HFF-Myc (cell line): ENCODE measurements around the gene DEPP1.

Source experiments
- DNase-seq: peaks from one replicate; pipeline ENCODE4 v3.0.0-alpha.2; 2011; ENCODE audit warnings: low read depth; ENCODE audit errors: extremely low read depth
- H3K4me3 ChIP-seq: replicated peaks from 2 replicates; pipeline ENCODE4 v1.5.1; 2011; ENCODE audit warnings: low read depth, mild to moderate bottlenecking, control low read depth, low read length
- TF ChIP-seq, protein P1 (sequence below): IDR thresholded peaks from 2 replicates; pipeline ENCODE4 v1.5.1; 2012; ENCODE audit warnings: mild to moderate bottlenecking, low read depth, low read length, control low read depth; ENCODE audit errors: missing control alignments

The DEPP1 gene

DNA sequence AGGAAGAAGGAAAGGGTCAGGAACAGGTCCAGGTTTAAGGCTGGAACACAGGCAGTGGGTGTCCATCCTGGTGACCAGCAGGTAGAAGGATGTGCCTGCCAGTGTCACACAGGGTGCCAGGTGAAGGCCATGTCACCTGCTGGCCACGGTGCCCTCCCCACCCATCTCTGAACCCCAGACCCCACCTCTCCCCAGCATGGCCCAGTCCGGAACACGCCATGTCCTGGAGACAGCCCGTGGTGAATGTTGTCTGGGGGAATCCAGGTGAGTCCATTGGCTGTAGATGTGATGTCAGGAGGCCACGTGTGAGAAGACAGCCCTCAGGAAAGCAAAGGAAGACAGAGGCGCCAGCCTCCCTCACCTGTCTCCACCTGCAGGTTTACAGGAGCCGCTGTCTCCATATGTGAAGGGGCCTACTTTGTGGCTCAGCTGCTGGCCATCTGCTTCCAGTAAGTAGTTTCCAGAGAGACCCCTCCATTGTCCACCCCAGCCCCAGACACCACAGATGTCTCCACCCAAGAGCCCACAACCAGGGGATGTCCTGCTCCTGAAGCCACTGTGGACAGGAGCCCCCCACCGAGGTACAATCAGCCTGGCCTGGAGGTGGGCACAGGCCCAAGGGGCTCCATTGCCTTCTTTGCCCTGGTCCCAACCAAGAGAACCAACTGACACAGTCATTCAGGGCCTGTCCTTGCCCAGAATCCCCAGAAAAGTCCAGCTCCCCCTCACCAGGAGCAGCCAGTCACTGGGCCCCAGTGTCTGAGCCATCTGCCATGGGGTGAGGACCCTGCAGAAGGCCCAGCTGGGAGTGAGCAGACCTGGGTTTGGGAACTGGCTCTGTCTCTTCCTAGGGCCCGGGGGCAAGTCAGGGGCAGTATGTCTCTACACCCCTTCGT, 46.7 kb downstream of the DEPP1 start:
- no peak overlapping the region for H3K4me3 ChIP-seq
- TF ChIP-seq, protein P1, sequence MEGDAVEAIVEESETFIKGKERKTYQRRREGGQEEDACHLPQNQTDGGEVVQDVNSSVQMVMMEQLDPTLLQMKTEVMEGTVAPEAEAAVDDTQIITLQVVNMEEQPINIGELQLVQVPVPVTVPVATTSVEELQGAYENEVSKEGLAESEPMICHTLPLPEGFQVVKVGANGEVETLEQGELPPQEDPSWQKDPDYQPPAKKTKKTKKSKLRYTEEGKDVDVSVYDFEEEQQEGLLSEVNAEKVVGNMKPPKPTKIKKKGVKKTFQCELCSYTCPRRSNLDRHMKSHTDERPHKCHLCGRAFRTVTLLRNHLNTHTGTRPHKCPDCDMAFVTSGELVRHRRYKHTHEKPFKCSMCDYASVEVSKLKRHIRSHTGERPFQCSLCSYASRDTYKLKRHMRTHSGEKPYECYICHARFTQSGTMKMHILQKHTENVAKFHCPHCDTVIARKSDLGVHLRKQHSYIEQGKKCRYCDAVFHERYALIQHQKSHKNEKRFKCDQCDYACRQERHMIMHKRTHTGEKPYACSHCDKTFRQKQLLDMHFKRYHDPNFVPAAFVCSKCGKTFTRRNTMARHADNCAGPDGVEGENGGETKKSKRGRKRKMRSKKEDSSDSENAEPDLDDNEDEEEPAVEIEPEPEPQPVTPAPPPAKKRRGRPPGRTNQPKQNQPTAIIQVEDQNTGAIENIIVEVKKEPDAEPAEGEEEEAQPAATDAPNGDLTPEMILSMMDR = no peak
- DNase-seq = no peak

DNA sequence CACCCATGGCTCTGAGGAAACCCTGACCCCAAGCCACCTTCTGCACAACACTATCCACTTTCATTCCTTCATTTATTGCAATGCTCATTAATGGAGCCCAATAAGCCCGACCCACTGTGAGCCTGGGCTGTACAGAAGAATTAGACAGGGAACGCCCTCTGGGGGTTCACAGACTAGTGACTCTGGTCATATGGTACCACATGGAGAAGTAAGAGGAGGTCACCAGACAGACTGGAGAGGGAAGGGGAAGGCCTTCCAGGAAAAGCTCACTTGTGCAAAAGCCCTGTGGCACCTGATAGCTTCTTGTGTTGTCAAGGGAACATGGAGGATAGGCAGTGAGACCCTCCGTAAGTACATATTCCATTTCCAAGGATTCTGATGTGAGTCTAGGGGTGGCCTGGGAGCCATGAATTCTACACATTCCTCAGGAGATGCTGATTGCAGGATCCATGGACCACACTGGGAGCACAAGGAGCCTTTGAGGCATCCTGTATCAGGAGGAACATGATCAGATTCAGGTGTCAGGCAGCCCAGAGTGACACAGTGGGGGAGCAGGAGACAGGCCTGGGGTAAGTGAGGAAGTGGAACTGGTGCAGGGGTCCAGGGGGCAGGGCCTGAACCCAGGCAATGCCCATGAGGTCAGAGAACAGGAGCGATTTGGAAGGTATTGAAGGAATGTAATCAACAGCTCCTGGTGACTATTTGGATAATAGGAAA, 47.5 kb downstream of the DEPP1 start:
- no peak overlapping the region for H3K4me3 ChIP-seq
- TF ChIP-seq, protein P1 = no peak
- DNase-seq = no peak

DNA sequence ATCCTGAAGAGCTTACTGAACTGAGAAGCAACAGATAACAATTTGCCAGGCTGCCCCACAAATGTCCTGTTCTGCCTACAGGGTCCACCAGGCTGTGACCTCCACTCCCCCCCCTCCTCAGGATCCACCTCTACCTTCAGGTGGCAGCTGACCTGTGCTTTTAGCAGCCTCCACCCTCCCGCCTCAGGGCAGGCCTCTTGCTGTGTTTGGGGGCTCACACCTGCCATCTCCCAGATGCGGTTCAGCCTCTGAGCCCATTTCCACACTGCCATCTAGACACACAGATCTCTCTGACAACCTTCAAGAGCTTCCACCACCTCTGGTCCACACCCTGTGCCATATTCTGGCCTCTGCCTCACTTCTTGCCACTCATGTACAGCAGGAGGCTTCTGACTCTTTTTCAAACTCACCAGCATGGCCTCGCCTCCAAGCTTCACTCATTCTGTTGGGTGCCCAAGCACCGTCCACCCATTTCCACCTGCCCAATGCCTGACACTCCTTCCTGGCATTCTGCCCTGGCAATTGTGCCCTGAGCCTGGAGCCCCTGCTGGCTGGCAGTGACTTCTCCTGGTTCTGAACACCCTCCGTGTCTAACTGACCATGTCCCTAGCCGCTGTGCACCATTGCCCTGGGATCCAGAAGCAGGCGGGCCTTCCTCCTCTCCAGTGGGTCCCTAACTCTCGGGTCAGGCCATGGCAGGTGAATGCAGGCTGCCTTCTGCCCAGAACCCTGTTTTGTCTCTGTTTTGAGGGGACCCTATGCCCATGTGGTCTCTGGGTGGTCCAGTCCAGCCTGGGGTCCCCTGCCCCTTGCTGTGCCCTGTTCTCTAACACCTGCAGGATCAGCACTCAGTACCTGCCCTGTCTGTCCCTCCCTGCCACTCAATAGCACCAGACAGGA, 49.0 kb downstream of the DEPP1 start:
- TF ChIP-seq, protein P1 = no peak
- no peak overlapping the region for H3K4me3 ChIP-seq
- DNase-seq = no peak

DNA sequence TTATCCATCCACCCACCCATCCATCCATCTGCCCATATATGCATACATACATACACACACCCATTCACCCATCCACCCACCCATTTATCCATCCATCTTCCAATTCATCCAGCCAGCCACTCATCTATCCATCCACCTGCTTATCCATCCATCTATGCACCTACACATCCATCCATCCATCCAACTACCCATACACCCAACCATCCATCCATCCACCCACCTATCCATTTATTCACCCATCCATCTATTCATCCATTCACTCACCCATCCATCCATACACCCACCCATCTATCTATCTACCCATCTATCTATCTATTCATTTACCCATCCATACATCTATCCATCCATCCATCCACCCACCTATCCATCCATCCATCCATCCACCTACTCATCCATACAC, 50.1 kb downstream of the DEPP1 start:
- no peak overlapping the region for H3K4me3 ChIP-seq
- no peak for DNase-seq
- TF ChIP-seq, protein P1 = no peak

DNA sequence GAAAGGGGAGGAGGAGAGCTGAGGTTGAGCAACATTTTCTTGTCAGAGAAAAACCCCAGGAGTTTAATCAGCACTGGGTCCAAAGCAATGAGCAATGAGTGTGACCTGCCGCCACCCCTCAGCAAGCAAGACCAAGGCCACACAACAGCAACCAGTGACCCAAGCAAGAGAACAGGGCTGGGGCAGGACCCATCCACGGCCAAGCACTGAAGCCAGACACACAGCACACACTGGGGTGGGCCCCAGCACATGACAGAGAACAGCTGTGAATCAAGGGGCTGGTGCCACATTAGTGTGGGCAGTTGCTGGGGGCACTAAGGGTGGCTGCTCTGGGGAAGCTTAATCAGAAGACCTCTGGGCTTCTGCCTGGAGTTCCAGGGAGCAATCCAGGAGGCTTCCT, 51.3 kb downstream of the DEPP1 start:
- DNase-seq = no peak
- TF ChIP-seq, protein P1 = no peak

DNA sequence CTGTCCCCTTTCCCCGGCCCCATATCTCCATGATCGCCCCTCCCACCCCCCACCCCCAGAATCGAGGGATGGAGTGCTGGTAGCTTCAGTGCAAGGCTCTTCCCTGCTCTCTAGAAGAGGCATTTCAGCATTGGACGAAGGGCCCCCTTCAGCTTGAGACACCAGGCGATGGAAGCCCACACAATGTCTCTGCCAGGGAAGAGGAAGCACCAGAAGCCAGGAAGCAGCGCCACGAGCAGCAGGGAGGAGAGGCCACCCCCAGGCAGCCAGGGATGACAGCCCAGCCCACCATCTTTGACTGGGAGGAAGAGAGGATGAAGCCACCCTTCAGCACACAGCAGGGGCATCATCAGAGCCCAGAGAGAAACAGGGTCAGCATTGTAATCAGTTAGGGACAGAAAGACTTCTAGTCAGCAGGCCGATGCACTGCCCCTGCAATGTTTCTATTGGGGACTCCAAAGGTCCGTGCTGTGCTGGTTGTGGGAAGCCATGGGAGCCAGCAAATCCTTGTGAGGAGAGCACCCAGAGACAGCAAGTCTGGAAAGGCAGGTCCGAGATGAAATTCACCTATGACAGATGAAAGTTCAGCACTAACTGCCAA, 51.8 kb downstream of the DEPP1 start:
- H3K4me3 ChIP-seq = no peak overlapping the region
- no peak for DNase-seq
- TF ChIP-seq, protein P1 = no peak

More for the DNA sequence above, 51.3 kb downstream of the DEPP1 start:
- no peak overlapping the region for H3K4me3 ChIP-seq
